Stimulated activated CD8-positive, alpha-beta memory T cell treated with anti-CD3 and anti-CD28 coated beads, Interleukin-4, amount 100 ng/mL, for 4 hours (primary cell): ENCODE measurements around the gene DIO1.

Source experiments
- DNase-seq, 2 donors: peaks; one replicate each; pipeline ENCODE4 v3.0.0-alpha.2; 2020; ENCODE audit warnings: low read depth in 2 of 2, low spot score in 1 of 2

Gene DIO1

DNA sequence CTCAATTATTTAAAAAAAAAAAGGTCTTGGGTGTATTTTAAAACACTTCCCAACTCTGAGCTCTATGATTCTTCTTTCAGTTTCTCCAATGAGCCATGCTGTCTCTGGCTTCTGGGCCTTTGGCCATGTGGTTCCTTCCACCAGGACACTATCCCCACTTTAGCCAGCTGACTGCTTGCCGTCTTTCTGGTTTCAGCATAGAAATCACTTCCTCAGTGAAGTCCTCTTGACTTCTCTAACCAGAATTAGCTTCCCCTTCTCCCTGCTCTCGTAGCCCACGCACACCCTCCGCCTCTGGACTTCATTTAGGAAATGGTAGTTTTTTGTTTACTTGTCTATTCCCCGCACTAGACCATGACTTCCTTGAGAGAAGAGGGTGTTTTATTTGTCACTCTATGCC is 1.1 kb upstream of the DIO1 start:
- no peak for DNase-seq

DNA sequence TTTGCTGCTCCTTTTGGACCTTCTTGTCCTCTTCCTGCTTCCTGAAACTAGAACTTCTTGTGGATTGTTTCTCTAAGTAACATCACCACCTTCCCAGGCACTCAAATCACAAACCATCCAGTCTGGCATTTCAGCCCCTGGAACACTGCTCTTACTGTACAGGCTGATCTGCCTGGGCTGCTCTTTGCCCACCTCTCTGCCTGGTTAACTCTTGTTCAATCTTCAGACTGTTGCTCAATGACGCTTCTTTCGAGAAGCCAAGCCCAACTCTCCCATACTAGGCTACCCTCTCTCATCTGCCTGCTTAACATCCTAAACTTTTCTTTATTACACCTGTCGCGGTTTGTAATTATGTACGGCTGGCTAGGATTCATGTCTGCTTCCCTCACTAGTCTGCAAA is 657 bp downstream of the DIO1 start:
- no peak for DNase-seq

DNA sequence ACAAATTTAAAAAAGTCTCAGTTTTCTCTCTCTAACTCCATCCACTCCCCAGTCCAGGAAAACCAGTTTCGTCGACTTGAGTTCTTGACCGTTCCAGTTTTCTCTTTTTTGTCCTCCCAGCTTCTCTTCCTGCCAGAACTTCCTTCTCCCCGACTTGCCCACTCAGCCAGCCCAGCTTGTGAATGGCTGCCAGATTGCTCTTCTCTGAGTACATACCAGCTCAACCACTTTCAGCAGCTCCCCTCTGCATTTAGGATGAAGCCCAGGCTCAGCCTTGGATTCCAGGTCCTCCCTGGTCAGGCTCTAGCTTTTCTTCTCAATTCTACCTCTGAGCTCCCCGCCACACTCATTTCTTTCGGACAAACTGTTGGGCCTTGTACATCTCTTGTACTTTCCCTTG is 1.4 kb downstream of the DIO1 start:
- no peak for DNase-seq

DNA sequence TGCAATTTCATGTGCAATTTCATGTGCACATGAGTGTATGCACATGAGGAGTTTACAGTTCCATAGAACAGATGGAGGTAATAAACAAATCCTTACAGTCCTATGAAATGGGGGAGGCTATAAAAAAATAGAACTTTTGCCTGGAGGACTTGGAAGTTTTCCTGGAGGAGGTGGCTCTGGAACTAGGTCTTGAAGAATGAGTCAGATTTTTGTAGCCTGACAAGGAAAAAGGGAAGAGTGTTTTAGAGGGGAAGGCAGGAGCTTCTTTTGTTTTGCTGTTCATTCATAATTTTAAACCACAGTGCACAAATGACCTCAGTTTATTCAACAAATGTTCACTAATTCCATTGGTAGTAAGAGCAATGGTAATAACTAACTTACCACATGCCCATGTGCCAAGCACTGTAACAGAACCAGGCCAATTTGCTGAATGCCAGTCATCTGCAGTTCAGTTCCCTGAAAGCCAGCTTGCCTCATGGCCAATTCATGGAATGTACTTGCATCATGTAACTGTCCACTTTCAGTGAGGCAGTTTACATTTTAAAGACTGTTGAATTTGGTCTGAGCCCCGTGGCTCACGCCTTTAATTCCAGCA is 2.7 kb downstream of the DIO1 start:
- DNase-seq: no peak

DNA sequence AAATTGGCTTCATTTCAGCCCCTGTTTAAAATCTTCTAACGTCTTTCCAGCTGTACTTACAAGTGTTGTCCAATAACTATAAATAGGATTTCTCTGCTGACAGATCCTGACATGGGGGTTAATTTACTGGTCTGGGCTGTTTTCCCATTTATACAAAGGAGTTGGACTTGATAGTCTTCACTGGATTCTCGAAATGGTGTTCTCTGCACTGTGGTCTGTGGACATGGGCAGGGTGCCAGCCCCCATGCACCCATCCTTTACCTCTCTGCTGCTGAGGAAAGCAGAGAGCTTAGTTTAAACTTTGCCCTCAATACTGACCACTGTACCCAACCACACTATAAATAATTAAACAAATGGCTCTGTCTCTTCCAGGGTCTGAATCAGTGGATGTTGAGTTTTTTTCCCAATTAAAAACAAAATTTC is 5.2 kb downstream of the DIO1 start:
- DNase-seq: no peak

DNA sequence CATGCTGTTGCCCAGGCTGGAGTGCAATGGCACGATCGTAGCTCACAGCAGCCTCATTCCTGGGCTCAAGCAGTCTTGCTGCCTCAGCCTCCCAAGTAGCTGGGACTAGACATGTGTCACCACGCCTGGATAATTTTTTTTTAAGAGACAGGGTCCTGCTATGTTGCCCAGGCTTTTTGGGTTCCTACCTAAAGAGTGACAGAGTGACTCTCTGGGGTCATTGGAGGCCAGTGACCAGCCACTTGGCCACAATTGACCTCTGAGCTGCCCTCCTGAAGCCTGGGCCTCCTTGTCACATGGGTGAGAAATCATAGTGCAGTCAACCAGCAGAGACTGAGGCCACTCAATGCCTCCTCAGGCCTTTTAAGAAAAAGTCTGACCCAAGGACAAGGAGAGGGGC is 5.7 kb downstream of the DIO1 start:
- DNase-seq: no peak

DNA sequence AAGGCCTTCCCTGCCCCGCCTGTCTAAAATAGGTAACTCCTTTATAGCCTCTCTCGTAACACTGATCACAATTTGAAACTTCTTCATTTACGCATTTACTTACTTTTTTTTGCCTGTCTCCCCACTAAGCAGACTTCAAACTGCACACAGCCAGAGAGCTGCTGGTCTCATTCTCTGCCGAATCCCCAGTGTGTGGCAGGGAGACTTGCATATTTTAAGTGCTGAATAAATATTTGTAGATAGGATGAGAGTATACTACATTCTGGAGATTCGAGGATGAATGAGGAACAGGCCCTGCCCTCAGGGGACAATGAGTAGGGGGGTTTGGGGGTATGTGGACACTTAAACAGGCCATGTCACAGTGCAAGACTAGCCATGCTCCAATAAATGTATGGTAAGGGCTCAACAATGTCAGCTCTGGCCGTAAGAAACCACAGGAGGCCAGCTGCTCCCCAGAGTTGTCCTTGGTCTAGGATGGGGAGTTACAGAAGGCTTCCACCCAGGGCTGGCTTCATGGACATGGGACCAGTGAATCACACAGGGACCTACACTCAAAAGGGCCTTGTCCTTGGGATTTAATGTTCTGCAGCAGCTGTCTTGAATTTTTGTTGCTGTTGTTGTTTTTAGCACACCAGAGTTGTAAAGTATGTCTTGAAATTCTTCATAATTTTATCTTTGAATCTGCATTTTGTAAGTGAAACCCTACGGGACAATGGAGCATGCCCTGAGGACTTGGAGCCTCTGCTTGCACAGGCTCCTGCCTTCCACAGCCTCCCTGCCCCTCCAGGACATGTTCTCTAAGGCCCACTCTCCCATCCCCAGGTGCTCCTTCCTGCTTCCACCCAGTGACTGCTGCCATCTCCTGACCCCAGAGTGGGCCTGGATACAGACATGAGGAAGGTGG is 8.5 kb downstream of the DIO1 start:
- no peak for DNase-seq

DNA sequence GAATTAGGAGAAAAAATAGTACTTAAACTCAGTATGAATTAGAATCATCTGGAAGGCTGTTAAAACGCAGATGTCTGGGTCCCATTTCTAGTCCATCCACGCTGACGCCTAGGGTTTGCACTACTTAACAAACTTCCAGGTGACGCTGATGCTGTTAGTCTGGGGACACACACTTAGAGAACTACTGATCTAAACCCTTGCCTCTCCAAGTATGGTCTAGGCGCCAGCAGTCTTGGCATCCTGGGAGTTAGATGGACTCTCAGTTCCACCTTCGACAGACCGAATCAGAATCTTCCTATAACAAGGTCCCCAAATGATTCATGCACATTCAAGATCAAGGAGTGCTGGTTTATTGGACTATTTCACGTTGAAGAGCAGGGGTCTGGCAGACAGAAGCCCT is 11.5 kb downstream of the DIO1 start:
- no peak for DNase-seq

DNA sequence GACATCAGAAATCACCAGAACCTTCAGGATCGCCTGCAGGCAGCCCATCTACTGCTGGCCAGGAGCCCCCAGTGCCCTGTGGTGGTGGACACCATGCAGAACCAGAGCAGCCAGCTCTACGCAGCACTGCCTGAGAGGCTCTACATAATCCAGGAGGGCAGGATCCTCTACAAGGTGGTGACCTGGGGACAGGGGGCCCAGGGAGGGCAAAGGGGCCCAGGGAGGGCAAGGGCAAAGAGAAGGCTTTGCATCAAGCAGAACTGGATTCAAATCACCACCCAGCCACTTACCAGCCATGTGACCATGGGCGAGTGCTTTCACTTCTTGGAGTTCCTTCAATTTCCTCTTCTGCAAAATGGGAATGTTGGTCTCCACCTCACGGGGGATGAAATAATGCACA is 12.1 kb downstream of the DIO1 start:
- DNase-seq: no peak

DNA sequence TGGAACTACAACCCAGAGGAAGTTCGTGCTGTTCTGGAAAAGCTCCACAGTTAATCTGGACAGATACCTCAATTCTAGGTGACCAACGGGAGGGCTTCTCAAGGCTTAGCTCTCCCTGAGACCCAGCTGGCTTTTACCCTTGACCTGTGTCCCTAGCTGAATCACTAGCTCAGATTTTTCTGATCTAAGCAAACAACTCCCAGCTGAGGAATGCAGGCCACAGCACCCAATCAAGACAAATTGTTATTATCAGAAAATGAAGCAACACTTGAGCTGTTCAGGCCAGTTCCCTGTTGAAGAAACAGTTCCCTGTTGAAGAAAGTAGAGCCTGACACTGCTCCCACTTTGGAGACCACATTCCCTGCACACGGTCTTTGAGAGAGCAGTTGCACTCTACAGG is 16.0 kb downstream of the DIO1 start:
- no peak for DNase-seq

DNA sequence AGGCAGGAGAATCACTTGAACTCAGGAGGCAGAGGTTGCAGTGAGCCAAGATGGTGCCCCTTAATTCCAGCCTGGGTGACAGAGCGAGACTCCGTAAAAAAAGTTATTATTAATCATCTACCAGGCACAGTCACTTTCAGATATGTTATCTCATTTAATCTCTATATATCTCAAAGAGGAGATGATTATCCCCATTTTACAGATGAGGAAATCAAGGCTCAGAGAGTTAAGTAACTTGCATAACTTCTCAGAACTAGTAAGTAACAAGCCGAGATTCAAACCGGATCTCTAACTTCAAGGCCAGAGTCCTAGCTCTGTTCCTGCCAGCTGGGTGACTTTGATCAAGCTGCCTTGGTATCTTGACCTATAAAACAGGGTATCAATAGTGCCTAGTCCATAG is 17.5 kb downstream of the DIO1 start:
- DNase-seq: no peak

DNA sequence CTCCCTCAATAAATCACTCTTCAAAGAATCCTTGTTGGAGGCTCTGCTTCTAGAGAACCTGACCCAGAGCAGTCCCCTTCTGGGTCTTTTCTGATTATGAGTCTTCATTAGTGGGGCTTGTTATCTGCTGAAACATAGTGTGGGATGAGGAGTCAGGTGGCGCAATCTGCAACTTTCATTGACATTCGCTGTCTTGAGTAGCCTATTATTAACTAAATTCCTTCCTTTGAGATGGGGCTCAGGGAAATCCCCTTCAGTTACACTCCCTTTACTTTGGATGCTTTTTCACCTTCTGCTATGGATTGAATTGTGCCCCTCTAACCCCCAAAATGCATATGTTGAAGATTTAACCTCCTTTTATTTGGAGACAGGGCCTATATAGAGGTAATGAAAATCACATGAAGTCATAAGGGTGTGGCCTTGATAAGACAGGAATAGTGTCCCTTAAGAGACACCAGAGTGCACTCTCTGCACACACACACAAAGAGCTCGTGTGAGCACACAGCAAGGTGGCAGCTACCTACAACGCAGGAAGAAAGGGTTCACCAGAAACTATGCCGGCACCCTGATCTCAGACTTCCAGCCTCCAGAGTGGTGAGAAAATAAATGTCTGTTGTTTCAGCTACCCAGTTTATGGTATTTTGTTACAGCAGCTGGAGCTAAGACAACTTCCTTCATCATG is 19.5 kb downstream of the DIO1 start:
- no peak for DNase-seq

DNA sequence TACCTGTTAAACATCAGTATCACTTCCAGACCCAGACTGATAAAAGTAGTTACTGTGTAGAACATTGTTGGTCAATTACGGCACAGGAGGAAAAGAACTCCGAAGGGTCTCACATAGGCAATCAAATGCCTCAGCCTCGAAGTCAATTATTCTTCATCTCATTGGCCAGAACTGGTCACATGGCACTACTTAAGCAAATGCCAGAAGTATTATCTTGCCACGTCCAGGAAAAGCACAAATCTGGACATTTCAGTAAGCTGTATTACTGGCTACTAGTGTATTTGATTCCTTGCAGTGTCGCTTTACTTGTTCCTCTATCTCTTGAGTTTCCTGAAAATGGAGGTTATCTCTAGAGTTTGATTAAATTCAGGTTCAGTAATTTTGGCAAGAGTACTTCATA is 24.4 kb downstream of the DIO1 start:
- no peak for DNase-seq

DNA sequence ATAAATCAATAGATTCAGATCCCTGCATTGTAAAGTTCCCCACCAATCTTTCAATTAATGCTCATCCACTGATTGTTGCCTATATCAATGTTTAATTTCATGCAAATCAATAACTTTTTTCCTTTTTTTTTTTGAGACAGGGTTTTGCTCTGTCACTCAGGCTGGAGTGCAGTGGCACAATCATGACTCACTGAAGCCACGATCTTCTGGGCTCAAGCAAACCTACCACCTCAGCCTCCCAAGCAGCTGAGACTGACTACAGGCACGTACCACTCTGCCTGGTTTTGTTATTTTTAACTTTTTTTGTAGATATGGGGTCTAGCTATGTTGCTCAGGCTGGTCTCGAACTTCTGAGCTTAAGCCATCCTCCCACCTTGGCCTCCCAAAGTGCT is 25.7 kb downstream of the DIO1 start:
- no peak for DNase-seq

DNA sequence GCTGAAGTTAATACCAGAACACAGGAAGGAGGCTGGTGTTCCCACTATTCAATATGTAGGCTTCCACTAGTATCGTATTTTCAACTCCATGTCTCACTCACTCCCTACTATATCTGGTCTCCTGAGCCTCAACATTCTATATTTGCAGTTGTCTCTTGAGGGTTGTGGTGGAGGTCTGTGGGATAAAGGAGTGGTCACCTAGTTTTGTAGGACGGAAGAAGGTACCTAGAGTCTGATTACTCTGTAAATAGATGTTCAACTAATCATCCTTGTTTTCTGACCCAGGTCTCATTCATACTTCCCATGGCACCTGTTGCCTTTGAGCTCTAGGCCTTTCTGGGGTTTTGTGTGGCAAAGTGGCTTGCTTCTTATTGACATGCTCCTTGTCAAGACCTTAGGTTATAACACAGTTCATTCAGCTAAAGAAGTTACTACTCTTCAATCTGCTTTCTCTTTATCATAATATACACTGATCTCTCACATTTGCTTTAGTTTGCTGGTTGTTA is 33.4 kb downstream of the DIO1 start:
- no peak for DNase-seq

DNA sequence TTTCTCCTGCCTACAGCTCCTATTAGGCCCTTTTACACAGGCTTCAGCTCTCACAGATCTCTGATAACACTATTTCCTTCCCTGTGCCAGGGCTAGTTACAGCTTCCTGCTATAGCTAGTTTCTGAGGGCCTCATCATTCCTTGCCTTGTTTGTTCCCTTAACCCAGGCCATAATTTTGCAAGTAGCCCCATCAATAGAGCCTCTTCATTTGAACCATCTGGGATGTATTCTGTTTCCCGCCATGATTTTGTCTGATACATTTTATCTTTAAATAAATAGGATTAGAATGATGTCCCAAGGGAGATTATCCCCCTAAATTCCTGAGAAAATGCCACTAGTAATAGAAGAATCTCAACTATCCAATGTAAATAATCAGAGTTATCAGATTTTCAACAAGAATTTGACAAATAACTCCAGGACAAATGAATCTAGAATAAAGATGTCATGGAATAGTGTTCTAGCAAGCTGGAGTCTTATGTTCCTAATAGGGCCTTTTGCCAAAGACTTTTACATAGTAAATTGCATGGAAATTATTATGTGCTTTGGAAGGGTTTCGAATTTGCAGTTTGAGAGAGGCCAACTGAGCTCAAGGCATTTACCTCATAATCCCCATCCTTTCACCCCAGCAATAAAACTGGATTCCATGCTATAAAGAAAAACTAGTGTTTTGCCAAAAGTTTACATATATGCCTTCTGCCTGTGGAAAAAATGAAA is 35.4 kb downstream of the DIO1 start:
- DNase-seq: no peak

DNA sequence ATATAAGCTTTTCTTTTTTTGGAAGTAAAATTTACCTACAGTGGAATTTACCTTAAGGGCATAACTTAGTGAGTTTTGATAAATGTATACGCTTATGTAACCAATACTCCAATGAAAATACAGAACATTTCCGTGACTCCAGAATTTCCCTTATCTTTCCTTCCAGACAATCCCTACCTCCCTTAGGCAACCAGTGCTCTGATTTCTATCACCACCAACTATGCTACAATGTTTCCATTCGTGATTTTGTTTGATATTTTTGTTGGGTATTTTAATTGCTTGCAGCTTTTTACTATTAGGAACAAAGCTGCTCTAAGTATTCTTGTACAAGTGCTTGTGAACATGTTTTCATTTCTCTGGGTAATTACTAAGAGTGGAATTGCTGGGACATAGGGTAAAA is 36.9 kb downstream of the DIO1 start:
- no peak for DNase-seq

DNA sequence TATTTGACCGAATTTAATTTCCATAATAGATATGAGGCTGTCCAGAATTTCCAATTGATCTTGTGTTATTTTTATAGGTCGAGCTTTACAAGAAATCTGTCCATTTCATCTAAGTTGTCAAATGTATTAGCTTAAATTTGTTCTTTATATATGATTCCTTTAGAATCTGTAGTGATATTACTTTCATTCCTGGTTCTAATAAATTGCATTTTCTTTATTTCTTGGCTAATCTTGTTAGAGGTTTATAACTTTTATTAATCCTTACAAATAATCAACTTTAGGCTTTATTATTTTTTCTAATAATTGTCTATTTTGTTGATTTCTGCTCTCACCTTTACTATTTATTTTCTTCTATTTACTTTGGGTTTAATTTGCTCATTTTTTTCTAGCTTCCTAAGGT is 37.5 kb downstream of the DIO1 start:
- no peak for DNase-seq

DNA sequence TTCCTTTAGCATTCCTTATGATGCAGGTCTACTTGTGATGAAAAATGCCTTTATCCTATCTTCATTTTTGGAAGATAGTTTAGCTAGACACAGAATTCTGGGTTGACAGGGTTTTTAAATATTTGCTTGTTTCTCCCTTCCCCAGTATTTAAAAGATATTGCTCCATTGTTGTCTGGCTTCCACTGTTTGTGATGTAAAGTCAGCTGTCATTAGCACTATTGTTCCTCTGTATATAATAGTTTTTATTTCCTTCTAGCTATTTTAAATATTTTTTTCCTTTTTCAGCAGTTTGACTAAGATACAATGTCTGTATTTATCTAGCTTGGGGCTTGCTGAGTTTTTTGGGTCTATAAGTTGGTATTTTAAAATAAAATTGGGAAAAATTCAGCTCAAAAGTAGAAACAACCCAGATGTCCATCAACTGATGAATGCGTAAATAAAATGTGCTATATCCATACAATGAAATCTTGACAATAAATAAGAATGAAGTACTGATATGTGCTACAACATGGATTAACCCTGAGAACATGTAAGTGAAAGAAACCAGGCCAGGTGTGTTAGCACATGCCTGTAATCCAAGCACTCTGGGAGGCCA is 40.3 kb downstream of the DIO1 start:
- no peak for DNase-seq

DNA sequence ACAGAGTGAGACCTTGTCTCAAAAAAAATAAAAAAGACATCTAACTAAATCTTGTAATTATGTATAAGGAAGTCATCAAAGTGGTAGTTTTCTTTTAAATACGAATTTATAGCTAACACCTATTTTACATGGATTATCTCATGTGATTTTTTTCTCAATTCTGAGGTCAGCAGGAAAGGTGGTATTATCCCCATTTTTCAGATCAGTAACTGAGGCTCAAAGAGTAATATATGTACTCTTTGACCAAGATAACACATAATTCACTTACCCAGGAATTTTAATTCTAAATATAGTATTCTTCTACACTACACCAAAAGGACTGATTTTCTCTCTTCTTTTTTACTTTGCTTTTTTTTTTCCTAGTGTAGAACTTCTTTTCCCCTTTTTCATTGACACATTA is 42.4 kb downstream of the DIO1 start:
- DNase-seq: no peak
